Measurements from ENCODE around the gene MAPK6.

Gene MAPK6

DNA sequence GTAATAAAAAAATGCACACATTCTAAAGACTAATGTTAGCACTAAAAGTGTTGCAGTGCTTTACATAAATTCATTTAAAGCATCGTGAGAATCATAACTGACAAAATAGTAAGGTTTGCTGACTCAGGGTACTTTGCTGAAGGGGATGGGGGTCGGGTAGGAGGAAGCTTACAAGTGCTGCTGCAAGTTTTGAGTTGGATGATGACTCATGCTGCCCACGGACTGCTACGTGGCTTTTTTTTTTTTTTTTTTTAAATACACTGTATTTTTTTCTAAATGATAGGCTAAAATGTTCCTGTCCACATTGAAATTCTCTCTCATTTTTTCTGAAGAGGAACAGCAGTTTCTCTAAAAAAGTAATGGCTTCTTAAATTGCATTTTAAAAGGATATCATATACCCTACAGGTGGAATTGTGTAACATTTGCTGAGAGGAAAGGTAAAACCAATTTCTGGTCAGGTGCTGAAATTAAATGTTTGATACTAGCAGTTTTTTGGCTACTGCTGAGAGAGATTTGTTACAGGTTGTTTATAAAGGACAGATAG lies 2.2 kb downstream of the MAPK6 start:
- TF ChIP-seq, protein P1, sequence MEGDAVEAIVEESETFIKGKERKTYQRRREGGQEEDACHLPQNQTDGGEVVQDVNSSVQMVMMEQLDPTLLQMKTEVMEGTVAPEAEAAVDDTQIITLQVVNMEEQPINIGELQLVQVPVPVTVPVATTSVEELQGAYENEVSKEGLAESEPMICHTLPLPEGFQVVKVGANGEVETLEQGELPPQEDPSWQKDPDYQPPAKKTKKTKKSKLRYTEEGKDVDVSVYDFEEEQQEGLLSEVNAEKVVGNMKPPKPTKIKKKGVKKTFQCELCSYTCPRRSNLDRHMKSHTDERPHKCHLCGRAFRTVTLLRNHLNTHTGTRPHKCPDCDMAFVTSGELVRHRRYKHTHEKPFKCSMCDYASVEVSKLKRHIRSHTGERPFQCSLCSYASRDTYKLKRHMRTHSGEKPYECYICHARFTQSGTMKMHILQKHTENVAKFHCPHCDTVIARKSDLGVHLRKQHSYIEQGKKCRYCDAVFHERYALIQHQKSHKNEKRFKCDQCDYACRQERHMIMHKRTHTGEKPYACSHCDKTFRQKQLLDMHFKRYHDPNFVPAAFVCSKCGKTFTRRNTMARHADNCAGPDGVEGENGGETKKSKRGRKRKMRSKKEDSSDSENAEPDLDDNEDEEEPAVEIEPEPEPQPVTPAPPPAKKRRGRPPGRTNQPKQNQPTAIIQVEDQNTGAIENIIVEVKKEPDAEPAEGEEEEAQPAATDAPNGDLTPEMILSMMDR (conservative IDR thresholded peaks at IDR 0.05): peak; percentile 16; the same call in 1 of the 2 replicates
- peak overlapping the region; percentile 96 for H3K27ac ChIP-seq

DNA sequence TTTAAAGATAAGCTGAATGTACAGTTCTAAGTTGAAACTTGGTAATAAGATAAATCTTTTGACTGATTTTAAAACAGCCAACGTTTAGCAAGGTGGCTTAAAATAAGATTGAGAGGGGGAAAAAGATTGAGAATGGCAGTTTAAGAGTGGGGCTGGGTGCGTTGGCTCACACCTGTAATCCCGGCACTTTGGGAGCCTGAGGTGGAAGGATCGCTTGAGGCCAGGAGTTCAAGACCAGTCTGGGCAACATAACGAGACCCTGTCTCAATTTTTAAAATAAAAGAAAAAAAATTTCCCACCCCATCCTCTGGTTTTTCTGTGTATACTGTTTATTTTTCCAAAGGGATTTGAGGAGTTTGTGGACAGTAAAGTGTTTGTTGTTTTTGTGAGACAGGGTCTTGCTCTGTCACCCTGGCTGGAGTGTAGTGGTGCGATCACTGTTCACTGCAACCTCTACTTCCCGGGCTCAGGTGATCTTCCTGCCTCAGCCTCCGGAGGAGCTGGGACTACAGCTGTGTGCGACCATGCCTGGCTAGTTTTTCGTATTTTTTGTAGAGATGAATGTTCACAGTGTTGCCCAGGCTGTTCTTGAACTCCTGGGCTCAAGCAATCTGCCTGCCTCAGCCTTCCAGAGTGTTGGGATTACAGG lies 3.0 kb downstream of the MAPK6 start:
- TF ChIP-seq, protein P1 (conservative IDR thresholded peaks at IDR 0.05): no peak
- H3K27ac ChIP-seq: peak overlapping the region; percentile 96

DNA sequence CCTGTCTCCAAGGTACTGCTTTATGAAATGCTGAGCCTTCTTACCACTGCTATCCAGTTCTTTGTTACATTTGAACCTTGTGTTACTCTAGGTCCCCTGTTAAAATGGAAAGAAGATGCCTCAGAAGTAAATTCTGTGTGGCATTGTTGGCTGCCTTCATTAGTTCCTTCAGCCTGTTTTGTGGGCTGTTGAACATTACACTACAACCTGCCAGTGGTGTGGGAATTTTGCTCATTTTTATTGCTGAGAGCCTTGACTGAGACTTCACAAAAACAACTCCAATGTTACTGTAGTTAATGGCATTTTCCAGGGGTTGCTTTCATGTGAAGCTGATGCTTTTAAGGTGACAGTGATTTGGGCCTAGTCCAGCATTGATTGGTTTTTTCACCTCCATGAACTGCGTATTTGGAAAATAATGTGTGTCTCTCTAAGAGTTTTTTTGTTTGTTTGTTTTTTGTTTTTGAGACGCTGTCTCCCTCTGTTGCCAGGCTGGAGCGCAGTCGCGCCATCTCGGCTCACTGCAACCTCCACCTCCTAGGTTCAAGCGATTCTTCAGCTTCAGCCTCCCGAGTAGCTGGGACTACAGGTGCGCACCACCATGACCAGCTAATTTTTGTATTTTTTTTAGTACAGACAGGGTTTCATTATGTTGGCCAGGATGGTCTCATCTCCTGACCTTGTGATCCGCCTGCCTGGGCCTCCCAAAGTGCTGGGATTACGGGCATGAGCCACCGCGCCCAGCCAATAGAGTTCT lies 4.3 kb downstream of the MAPK6 start:
- TF ChIP-seq, protein P1 (conservative IDR thresholded peaks at IDR 0.05): 0 out of 2 replicates have a peak, but pooled peaks have one; percentile 34
- H3K27ac ChIP-seq: peak overlapping the region; percentile 96

DNA sequence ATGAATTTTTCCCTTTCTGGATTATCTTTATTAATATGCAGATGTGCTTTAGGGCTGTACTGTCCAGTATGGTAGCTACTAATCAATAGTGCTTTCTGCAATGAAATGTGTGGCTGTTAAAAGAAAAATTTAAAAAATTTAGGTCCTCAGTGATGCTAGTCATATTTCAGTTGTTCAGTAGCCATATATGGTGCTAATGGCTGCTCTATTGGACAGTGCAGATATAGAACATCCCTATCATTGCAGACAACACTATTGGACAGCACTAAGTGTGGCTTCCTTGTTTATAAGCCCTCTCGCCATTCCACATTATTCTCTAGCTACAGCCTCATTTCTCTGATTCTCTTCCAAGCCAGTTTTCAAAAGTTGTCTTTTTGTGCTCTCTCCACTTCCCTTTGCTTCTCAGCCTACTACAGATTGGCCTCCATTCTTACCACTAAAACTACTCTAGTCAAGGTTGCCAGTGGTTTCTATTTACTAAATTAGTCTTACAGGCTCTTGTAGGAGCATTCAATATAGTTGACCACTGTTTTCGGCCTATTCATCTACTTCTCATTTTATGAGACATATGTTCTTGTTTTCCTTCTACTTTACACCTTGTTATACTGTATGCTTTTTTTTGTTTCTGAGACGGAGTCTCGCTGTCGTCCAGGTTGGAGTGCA lies 9.5 kb downstream of the MAPK6 start:
- H3K27ac ChIP-seq: no peak overlapping the region
- TF ChIP-seq, protein P1 (conservative IDR thresholded peaks at IDR 0.05): no peak

DNA sequence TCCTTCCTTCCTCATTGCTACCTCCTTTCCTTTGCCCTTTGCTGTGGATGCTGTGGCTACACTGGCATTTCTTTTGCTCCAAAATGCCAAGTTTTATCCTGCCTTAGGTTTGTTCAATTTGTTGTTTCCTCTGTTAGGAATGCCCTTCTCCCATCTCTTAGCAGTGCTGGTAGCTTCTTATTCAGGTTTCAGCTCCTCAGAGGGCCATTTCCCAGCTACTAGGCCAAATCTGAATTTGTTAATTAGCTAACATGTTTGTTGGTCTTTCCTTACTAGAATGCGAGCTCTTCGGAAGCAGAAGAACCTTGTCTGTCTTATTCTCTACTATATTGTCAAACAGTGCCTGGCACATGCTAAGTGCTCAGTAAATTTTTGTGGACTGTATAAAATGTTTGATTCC lies 11.0 kb downstream of the MAPK6 start:
- TF ChIP-seq, protein P1 (conservative IDR thresholded peaks at IDR 0.05): no peak
- no peak overlapping the region for H3K27ac ChIP-seq

DNA sequence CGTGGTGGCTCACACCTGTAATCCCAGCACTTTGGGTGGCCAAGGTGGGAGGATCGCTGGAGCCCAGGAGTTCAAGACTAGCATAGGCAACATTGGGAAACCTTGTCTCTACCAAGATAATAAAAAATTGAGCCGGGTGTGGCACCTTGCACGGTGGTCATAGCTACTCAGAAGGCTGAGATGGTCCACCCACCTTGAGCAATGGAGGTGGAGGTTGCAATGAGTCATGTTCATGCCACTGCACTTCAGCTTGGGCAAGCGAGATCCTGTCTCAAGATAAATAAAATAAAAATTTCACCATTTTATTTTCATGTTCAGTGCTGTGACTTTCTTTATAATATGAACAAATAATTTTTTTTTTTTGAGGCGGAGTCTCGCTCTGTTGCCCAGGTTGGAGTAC lies 12.5 kb downstream of the MAPK6 start:
- TF ChIP-seq, protein P1 (conservative IDR thresholded peaks at IDR 0.05): no peak
- no peak overlapping the region for H3K27ac ChIP-seq

Data from VCaP (cell line).